ENCODE measurements around the gene KLHL26. TPM values are rescaled to one million over a fixed set of nuclear protein-coding genes. Genes with fewer than 3 reads are reported as not detected.

The KLHL26 gene
- total and polyA plus RNA-seq, 9 of the 15 experiments (the other 6 are each of a cell fraction or from before 2014, with no cell fraction given), result 0.13 to 13.3 (median 1.4) TPM

DNA sequence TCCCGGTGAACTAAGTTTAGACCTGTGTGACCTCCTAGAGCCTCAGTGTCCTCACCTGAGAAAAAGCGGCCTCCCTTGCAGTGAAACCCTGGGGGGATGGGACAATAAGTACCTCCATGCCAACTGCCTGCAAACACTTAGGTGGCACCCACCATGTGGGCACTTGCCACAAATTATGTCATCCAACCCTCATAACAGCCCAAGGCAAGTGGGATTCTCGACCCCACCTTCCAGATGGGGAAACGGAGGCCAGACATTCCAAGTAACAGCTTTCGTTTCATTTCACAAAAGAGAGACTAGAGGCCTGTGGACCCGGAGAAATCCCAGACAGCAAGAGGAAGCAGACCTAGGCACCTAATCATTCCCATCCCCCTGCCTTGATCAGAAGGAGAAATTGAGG is 41.4 kb upstream of the KLHL26 start:
- Histone ChIP-seq H3K27ac (ENCODE audit: extremely low read depth, low read depth, low read length) (no peak overlapping the region), H3K4me2 (ENCODE audit: insufficient read depth, low read length) (no peak overlapping the region), H3K9me3 (replicated peaks; ENCODE audit: control insufficient read depth, insufficient read depth, low read depth, low read length) (no peaks in the 10 kb centered on the region), H3K9ac (ENCODE audit: insufficient read depth in 1 of 2, low read depth in 2 of 2, low read length in 2 of 2) (peak overlapping the region in 1 of 2 experiments; percentile 7; a peak in 1 of 4 replicates), H3K79me2 (ENCODE audit: control insufficient read depth, insufficient read depth, low read length) (peaks cover 4% of the 10 kb centered on the region; the same call in 1 of the 3 replicates), H2AFZ (ENCODE audit: low read depth, low read length) (no peak overlapping the region), H3K4me1 (replicated peaks in 1 of 2; ENCODE audit: control insufficient read depth in 2 of 2, insufficient read depth in 2 of 2, low read length in 2 of 2) (peaks cover 25 to 75% of the 10 kb centered on the region in 2 experiments), H3K4me3 (no peak overlapping the region), H4K20me1 (replicated peaks; ENCODE audit: control insufficient read depth, insufficient read depth, low read length) (peaks cover 6% of the 10 kb centered on the region; the same call in 1 of the 2 replicates), H3K9me1 (ENCODE audit: control insufficient read depth, insufficient read depth, low read length) (no peaks in the 10 kb centered on the region), H3K36me3 (ENCODE audit: control insufficient read depth, insufficient read depth, low read length) (peaks cover 5% of the 10 kb centered on the region; the same call in 2 of the 3 replicates), H3K27me3 (ENCODE audit: control insufficient read depth in 2 of 2, insufficient read depth in 2 of 2, low read length in 2 of 2) (no peaks in the 10 kb centered on the region)
- TF ChIP-seq HNRNPK (IDR thresholded peaks at IDR 0.05; ENCODE audit: low read depth, low read length, poor library complexity, severe bottlenecking), result no peak
- no peak for TF ChIP-seq ZNF696 (CRISPR knock-in tag; conservative IDR thresholded peaks at IDR 0.05)
- TF ChIP-seq, protein P1, sequence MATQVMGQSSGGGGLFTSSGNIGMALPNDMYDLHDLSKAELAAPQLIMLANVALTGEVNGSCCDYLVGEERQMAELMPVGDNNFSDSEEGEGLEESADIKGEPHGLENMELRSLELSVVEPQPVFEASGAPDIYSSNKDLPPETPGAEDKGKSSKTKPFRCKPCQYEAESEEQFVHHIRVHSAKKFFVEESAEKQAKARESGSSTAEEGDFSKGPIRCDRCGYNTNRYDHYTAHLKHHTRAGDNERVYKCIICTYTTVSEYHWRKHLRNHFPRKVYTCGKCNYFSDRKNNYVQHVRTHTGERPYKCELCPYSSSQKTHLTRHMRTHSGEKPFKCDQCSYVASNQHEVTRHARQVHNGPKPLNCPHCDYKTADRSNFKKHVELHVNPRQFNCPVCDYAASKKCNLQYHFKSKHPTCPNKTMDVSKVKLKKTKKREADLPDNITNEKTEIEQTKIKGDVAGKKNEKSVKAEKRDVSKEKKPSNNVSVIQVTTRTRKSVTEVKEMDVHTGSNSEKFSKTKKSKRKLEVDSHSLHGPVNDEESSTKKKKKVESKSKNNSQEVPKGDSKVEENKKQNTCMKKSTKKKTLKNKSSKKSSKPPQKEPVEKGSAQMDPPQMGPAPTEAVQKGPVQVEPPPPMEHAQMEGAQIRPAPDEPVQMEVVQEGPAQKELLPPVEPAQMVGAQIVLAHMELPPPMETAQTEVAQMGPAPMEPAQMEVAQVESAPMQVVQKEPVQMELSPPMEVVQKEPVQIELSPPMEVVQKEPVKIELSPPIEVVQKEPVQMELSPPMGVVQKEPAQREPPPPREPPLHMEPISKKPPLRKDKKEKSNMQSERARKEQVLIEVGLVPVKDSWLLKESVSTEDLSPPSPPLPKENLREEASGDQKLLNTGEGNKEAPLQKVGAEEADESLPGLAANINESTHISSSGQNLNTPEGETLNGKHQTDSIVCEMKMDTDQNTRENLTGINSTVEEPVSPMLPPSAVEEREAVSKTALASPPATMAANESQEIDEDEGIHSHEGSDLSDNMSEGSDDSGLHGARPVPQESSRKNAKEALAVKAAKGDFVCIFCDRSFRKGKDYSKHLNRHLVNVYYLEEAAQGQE (IDR thresholded peaks at IDR 0.05; ENCODE audit: borderline replicate concordance), result no peak
- TF ChIP-seq, protein P1 (CRISPR knock-in tag; IDR thresholded peaks at IDR 0.05; ENCODE audit: low read depth), result no peak
- ChIA-PET CTCF (ENCODE audit: low intra/inter-chr PET ratio) (interaction anchor here (0.6 kb wide), 1 partner anchor 237 kb away, joined by 4 read pairs; no protein-coding TSS in a partner anchor), POLR2A (interaction anchor here (0.7 kb wide), 1 partner anchor 116 kb away, joined by 3 read pairs; no protein-coding TSS in a partner anchor)
- DNase-seq (ENCODE audit: extremely low read depth in 1 of 4, low spot score in 3 of 4) (no peak), ATAC-seq (no peak), FAIRE-seq (no peak)
- intact Hi-C loops (cut with micrococcal nuclease), result loop anchor here (10.0 kb wide), 1 partner anchor 249 kb away; no protein-coding TSS in a partner anchor
- WGBS (ENCODE audit: insufficient coverage, low coverage, missing lambda C conversion rate), result 91% methylated on average over 6 of the region's 6 CpGs
- in situ Hi-C loops (cut with MboI), result no loop called here
- no TSS peak for BruUV-seq (replicated peaks)
